Prostate gland (tissue), 2 donors: Measurements from ENCODE around the gene FAF1. TPM values are rescaled to one million over a fixed set of nuclear protein-coding genes. Genes with fewer than 3 reads are reported as not detected.
"Not testable (repeated sequence)": the region's sequence is repeated elsewhere in the genome, so short reads cannot be mapped to it uniquely, and the experiment has no call there.

Experiments used
- DNase-seq: peaks from one replicate; pipeline ENCODE4 v3.0.0-alpha.2; 2019; ENCODE audit warnings: low spot score
- H3K27ac ChIP-seq, 2 donors: fragments of 200-600 bp; sonication (generic); 2 replicates each; pipeline ENCODE4 v1.5.1; 2017 to 2019
- H3K27me3 ChIP-seq: fragments of 200-600 bp; sonication (generic); replicated peaks from 2 replicates; pipeline ENCODE4 v1.5.1; 2019; ENCODE audit not compliant: insufficient read depth
- H3K36me3 ChIP-seq, 2 donors: fragments of 200-600 bp; sonication (generic); 1 replicate in 1 of 2; 2 replicates in 1 of 2; pipeline versions ENCODE4 v1.5.1 to v1.8.1; 2017 to 2019
- H3K4me1 ChIP-seq: fragments of 200-600 bp; sonication (generic); replicated peaks from 2 replicates; pipeline ENCODE4 v1.5.1; 2019
- H3K4me3 ChIP-seq, 2 donors: fragments of 200-600 bp; sonication (generic); 2 replicates each; pipeline ENCODE4 v1.5.1; 2017 to 2019
- H3K9me3 ChIP-seq: fragments of 200-600 bp; sonication (generic); 2 replicates; pipeline ENCODE4 v1.5.1; 2017
- CTCF ChIP-seq, 4 experiments: fragments of 200-600 bp in 2 of 4; fragments of 450-650 bp in 2 of 4; sonication (generic) in 2 of 4; IDR thresholded peaks; 1 replicate in 3 of 4; 2 replicates in 1 of 4; pipeline ENCODE4 v1.5.1; 2016 to 2019; ENCODE audit warnings: antibody characterized with exemption in 4 of 4, mild to moderate bottlenecking in 2 of 4, moderate library complexity in 2 of 4
- POLR2A ChIP-seq: fragments of 450-650 bp; IDR thresholded peaks from one replicate; pipeline ENCODE4 v1.6.1; 2016; ENCODE audit warnings: antibody characterized with exemption, mild to moderate bottlenecking
- POLR2AphosphoS5 ChIP-seq: sonication (generic); formaldehyde crosslinking; IDR thresholded peaks from one replicate; pipeline ENCODE4 v1.6.1; 2017; ENCODE audit warnings: antibody characterized with exemption
- WGBS: methylation state at CpG from one replicate; pipeline ENCODE4 v1.1.5; 2018; 5-methylcytosine and 5-hydroxymethylcytosine counted together
- intact Hi-C: fragments of 100-400 bp; cut with DNase I; formaldehyde crosslinking; loops from one replicate; pipeline ENCODE4 v1.14.2; 2022
- total RNA-seq, 2 donors: library from RNA; depleted of rRNA; stranded (reverse); fragments of >200 nt; gene quantifications; one replicate each; pipeline ENCODE4 v1.1.0, GENCODE V29; 2016

Gene FAF1
- total RNA-seq, 2 donors from 2014 or later = 40.4 to 41.5 TPM

- H3K9me3 ChIP-seq = no peaks in the 10 kb centered on the region
- no peak overlapping the region for H3K4me3 ChIP-seq
- TF ChIP-seq CTCF (IDR thresholded peaks at IDR 0.05) (no peak), POLR2A (no peak), POLR2AphosphoS5 (no peak)
- intact Hi-C loops = no loop called here
- 92% methylated on average over 11 of the region's 11 CpGs for WGBS
- no peak overlapping the region for H3K27ac ChIP-seq
- H3K4me1 ChIP-seq = no peaks in the 10 kb centered on the region
- DNase-seq = no peak
- H3K27me3 ChIP-seq = no peaks in the 10 kb centered on the region
- H3K36me3 ChIP-seq = no peaks in the 10 kb centered on the region
Measured at GRCh38 chr1:50964863-50965262, 4.8 kb upstream of the FAF1 start.

- WGBS = under 1% methylated on average over 19 of the region's 38 CpGs
- TF ChIP-seq CTCF (IDR thresholded peaks at IDR 0.05) = no peak
- TF ChIP-seq POLR2A = no peak
- TF ChIP-seq POLR2AphosphoS5 = no peak
Measured at GRCh38 chr1:50959303-50959912, 659 bp downstream of the FAF1 start.

GRCh38 chr1:50955116-50955515, 5.0 kb downstream of the FAF1 start:
- Histone ChIP-seq H3K36me3 (no peaks in the 10 kb centered on the region), H3K27ac (no peak overlapping the region), H3K9me3 (no peaks in the 10 kb centered on the region), H3K4me3 (no peak overlapping the region), H3K4me1 (peaks cover 5% of the 10 kb centered on the region), H3K27me3 (no peaks in the 10 kb centered on the region)
- intact Hi-C loops = no loop called here
- WGBS = 48% methylated on average over 1 of the region's 1 CpG
- no peak for DNase-seq
- TF ChIP-seq POLR2AphosphoS5 (no peak), POLR2A (no peak), CTCF (IDR thresholded peaks at IDR 0.05) (no peak)

More at GRCh38 chr1:50959303-50959912, 659 bp downstream of the FAF1 start:
- Histone ChIP-seq H3K36me3 (no peaks in the 10 kb centered on the region), H3K9me3 (no peaks in the 10 kb centered on the region), H3K4me3 (peak overlapping the region; percentile 60 to 75), H3K27me3 (no peaks in the 10 kb centered on the region), H3K4me1 (peaks cover 5% of the 10 kb centered on the region), H3K27ac (peak overlapping the region; percentile 81 to 82)
- peak; percentile 24 for DNase-seq
- intact Hi-C loops = no loop called here

GRCh38 chr1:50952566-50952965, 7.5 kb downstream of the FAF1 start:
- H3K27ac ChIP-seq, DNase-seq, H3K27me3 ChIP-seq, H3K4me1 ChIP-seq, H3K4me3 ChIP-seq, H3K9me3 ChIP-seq, intact Hi-C loops, H3K36me3 ChIP-seq: not testable (repeated sequence)
- 89% methylated on average over 14 of the region's 31 CpGs for WGBS

GRCh38 chr1:50950396-50950795, 9.7 kb downstream of the FAF1 start:
- Histone ChIP-seq H3K27me3 (no peaks in the 10 kb centered on the region), H3K27ac (no peak overlapping the region), H3K36me3 (no peaks in the 10 kb centered on the region), H3K4me3 (no peak overlapping the region), H3K4me1 (no peaks in the 10 kb centered on the region), H3K9me3 (no peaks in the 10 kb centered on the region)
- intact Hi-C loops = no loop called here
- 58% methylated on average over 1 of the region's 1 CpG for whole genome bisulfite sequencing
- no peak for DNase-seq
- TF ChIP-seq CTCF (IDR thresholded peaks at IDR 0.05) (no peak), POLR2AphosphoS5 (no peak), POLR2A (no peak)
